Measurements from ENCODE around the gene NOVA2. TPM values are rescaled to one million over a fixed set of nuclear protein-coding genes. Genes with fewer than 3 reads are reported as not detected.

Gene NOVA2
- total and polyA plus RNA-seq, 2 donors (not counting 1 experiment from before 2014, with no cell fraction given), result not detected

DNA sequence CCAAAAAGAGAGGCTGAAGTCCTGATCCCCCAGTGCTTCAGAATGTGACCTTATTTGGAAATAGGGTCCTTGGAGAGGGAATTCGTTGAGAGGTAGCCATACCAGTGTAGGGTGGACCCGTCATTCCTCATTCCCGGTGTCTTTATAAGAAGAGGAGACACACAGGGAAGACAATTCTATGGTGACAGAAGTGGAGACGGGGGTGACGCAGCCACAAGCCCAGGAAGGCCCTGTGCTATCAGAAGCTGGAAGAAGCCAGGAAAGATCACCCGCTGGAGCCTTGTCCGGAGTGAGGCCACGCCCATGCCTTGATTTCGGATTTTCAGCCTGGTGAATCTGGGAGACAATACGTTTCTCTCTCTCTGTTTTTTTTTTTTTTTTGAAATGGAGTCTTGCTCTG lies 68.7 kb downstream of the NOVA2 start:
- Mint-ChIP-seq H3K9me3 (ENCODE audit: insufficient read depth) (no peaks in the 10 kb centered on the region), H3K27ac (no peak overlapping the region), H3K4me1 (peaks cover 23% of the 10 kb centered on the region), H3K4me3 (no peak overlapping the region), H3K27me3 (peaks cover 10% of the 10 kb centered on the region)
- no peak for TF ChIP-seq EZH2 (IDR thresholded peaks at IDR 0.05; ENCODE audit: borderline replicate concordance, insufficient read depth, low read depth, low read length, poor library complexity, severe bottlenecking)
- TF ChIP-seq, protein P1, sequence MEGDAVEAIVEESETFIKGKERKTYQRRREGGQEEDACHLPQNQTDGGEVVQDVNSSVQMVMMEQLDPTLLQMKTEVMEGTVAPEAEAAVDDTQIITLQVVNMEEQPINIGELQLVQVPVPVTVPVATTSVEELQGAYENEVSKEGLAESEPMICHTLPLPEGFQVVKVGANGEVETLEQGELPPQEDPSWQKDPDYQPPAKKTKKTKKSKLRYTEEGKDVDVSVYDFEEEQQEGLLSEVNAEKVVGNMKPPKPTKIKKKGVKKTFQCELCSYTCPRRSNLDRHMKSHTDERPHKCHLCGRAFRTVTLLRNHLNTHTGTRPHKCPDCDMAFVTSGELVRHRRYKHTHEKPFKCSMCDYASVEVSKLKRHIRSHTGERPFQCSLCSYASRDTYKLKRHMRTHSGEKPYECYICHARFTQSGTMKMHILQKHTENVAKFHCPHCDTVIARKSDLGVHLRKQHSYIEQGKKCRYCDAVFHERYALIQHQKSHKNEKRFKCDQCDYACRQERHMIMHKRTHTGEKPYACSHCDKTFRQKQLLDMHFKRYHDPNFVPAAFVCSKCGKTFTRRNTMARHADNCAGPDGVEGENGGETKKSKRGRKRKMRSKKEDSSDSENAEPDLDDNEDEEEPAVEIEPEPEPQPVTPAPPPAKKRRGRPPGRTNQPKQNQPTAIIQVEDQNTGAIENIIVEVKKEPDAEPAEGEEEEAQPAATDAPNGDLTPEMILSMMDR (IDR thresholded peaks at IDR 0.05), result no peak
- Histone ChIP-seq H3K36me3 (replicated peaks in 1 of 2; ENCODE audit: control extremely low read depth in 1 of 2, control insufficient read depth in 1 of 2, extremely low read depth in 1 of 2, insufficient read depth in 2 of 2, low read length in 1 of 2) (peaks cover 0 to 5% of the 10 kb centered on the region in 2 experiments), H3K27me3 (replicated peaks in 1 of 4; ENCODE audit: control extremely low read depth in 1 of 4, control insufficient read depth in 3 of 4, insufficient read depth in 4 of 4, low read length in 3 of 4) (peaks cover 0 to 2% (median 0%) of the 10 kb centered on the region in 4 experiments), H3K4me2 (replicated peaks; ENCODE audit: low read depth, low read length, poor library complexity, severe bottlenecking) (no peak overlapping the region), H3K79me2 (ENCODE audit: control insufficient read depth, insufficient read depth, low read length) (peaks cover 20% of the 10 kb centered on the region), H3K27ac (ENCODE audit: low read length in 2 of 2) (no peak overlapping the region), H3K4me3 (ENCODE audit: control extremely low read depth in 1 of 5, extremely low read depth in 1 of 5, insufficient read depth in 1 of 5, low read depth in 2 of 5, low read length in 4 of 5) (no peak overlapping the region), H3K9me3 (ENCODE audit: control extremely low read depth in 1 of 3, control insufficient read depth in 2 of 3, insufficient read depth in 1 of 3, low read length in 2 of 3) (no peaks in the 10 kb centered on the region), H2AFZ (ENCODE audit: insufficient read depth, low read depth, low read length, poor library complexity, severe bottlenecking) (no peak overlapping the region), H3K9ac (ENCODE audit: low read length) (no peak overlapping the region), H3K4me1 (ENCODE audit: control insufficient read depth in 2 of 2, insufficient read depth in 2 of 2, low read length in 2 of 2) (peaks cover 16 to 19% of the 10 kb centered on the region in 2 donors), H4K20me1 (ENCODE audit: control insufficient read depth, insufficient read depth, low read length, poor library complexity, severe bottlenecking) (no peaks in the 10 kb centered on the region)
- ChIA-PET POLR2A (no interaction called here), CTCF (no interaction called here)
- ATAC-seq (ENCODE audit: low read depth) (no peak), DNase-seq (no peak)
- intact Hi-C loops (cut with micrococcal nuclease), result no loop called here
- 91% methylated on average over 9 of the region's 10 CpGs for WGBS (ENCODE audit: insufficient coverage)

Data from B cell (primary cell).